Spleen (tissue), 11 donors: ENCODE data around the gene TBX10. TPM values are rescaled to one million over a fixed set of nuclear protein-coding genes. Genes with fewer than 3 reads are reported as not detected.

Experiments
- DNase-seq: peaks from one replicate; pipeline ENCODE4 v3.0.0-alpha.2; 2020
- H3K27ac ChIP-seq, 8 donors: fragments of 200-600 bp; sonication (generic) in 7 of 8; 1 replicate in 4 of 8; 2 replicates in 4 of 8; pipeline versions ENCODE4 v1.5.0 to v1.8.0; 2016 to 2021; ENCODE audit warnings: inconsistent platforms in 4 of 8, mild to moderate bottlenecking in 4 of 8, moderate library complexity in 1 of 8
- H3K27me3 ChIP-seq, 7 donors: fragments of 200-600 bp; sonication (generic) in 6 of 7; replicated peaks in 1 of 7; 1 replicate in 4 of 7; 2 replicates in 3 of 7; pipeline versions ENCODE4 v1.5.0 to v1.8.0; 2016 to 2021; ENCODE audit warnings: inconsistent platforms in 3 of 7, mild to moderate bottlenecking in 1 of 7
- H3K36me3 ChIP-seq, 6 donors: fragments of 200-600 bp; sonication (generic) in 5 of 6; 1 replicate in 4 of 6; 2 replicates in 2 of 6; pipeline versions ENCODE4 v1.5.0 to v1.8.0; 2016 to 2021; ENCODE audit warnings: inconsistent platforms in 2 of 6
- H3K4me1 ChIP-seq, 6 donors: fragments of 200-600 bp; sonication (generic) in 5 of 6; 1 replicate in 3 of 6; 2 replicates in 3 of 6; pipeline versions ENCODE4 v1.5.0 to v1.8.0; 2016 to 2021; ENCODE audit warnings: inconsistent platforms in 3 of 6
- H3K4me3 ChIP-seq, 8 donors: fragments of 200-600 bp; sonication (generic) in 7 of 8; 1 replicate in 4 of 8; 2 replicates in 4 of 8; pipeline versions ENCODE4 v1.5.0 to v1.8.0; 2016 to 2021; ENCODE audit warnings: inconsistent platforms in 4 of 8, mild to moderate bottlenecking in 4 of 8, moderate library complexity in 2 of 8
- H3K9me3 ChIP-seq, 8 donors: fragments of 200-600 bp; sonication (generic) in 7 of 8; 1 replicate in 4 of 8; 2 replicates in 4 of 8; pipeline versions ENCODE4 v1.5.0 to v1.8.0; 2016 to 2021; ENCODE audit warnings: inconsistent platforms in 4 of 8
- CTCF ChIP-seq, 11 experiments: fragments of 200-600 bp in 7 of 11; fragments of 450-650 bp in 4 of 11; sonication (generic) in 4 of 11; IDR thresholded peaks in 8 of 11; conservative IDR thresholded peaks in 3 of 11; 1 replicate in 7 of 11; 2 replicates in 4 of 11; pipeline versions ENCODE4 v1.4.0 to v1.8.0; 2016 to 2021; ENCODE audit warnings: antibody characterized with exemption in 11 of 11, inconsistent platforms in 4 of 11, mild to moderate bottlenecking in 1 of 11
- POLR2A ChIP-seq, 3 donors: fragments of 450-650 bp; IDR thresholded peaks; one replicate each; pipeline ENCODE4 v1.5.1; 2017; ENCODE audit warnings: antibody characterized with exemption in 3 of 3, mild to moderate bottlenecking in 1 of 3
- POLR2AphosphoS5 ChIP-seq, 3 donors: sonication (generic); formaldehyde crosslinking; IDR thresholded peaks; one replicate each; pipeline ENCODE4 v1.5.1; 2017; ENCODE audit warnings: antibody characterized with exemption in 3 of 3
- WGBS, 5 donors: extraction: QIAGEN DNeasy Blood & Tissue Kit in 3 of 5; methylation state at CpG; one replicate each; pipeline versions ENCODE4 v1.1.5 to v1.1.7; 2013 to 2018; 5-methylcytosine and 5-hydroxymethylcytosine counted together
- intact Hi-C: fragments of 100-400 bp; cut with DNase I; formaldehyde crosslinking; loops from one replicate; pipeline ENCODE4 v1.15.0; 2023; ENCODE audit warnings: low total_unique reads
- polyA plus RNA-seq, 3 donors: library from polyadenylated mRNA; stranded (reverse); fragments of 200-250 nt; gene quantifications; one replicate each; pipeline ENCODE4 v1.2.1, GENCODE V29; 2013
- total RNA-seq, 7 donors: library from RNA; depleted of rRNA in 3 of 7; stranded (reverse); fragments of >200 nt in 3 of 7; fragmentation: NEBNext Ultra II Directional in 4 of 7; extraction: Animal tissue kit (Norgen Biotek cat#: 25700) in 4 of 7; gene quantifications; one replicate each; pipeline versions ENCODE4 v1.1.0 to v1.2.1, GENCODE V29; 2016 to 2021
- donor health status: healthy with polysubstance abuse.
- donor health status: DM: no; HTN: no; CAD: no; lungs with moderate emphysema.
- donor health status: DM: no; HTN: no; CAD: no.
- donor health status: Bipolar disorder and iron deficiency.
- donor health status: healthy.
- donor health status: DM: no; HTN: no; CAD: no.
- donor health status: DM: yes; HTN: yes; CAD: no.

Gene TBX10
- total and polyA plus RNA-seq, 10 donors, result 0.08 TPM; not detected in 9

- Histone ChIP-seq H3K9me3 (peaks cover 0 to 10% (median 0%) of the 10 kb centered on the region in 8 donors), H3K36me3 (no peaks in the 10 kb centered on the region), H3K4me1 (no peaks in the 10 kb centered on the region), H3K27me3 (peaks cover 0 to 6% (median 0%) of the 10 kb centered on the region in 7 donors), H3K27ac (no peak overlapping the region), H3K4me3 (no peak overlapping the region)
- TF ChIP-seq POLR2AphosphoS5 (IDR thresholded peaks at IDR 0.05) (no peak), CTCF (IDR thresholded peaks at IDR 0.05 in 8 of 11, conservative IDR thresholded peaks at IDR 0.05 in 3 of 11) (no peak), POLR2A (IDR thresholded peaks at IDR 0.05) (no peak)
- intact Hi-C loops, result no loop called here
- no peak for DNase-seq
- 50 to 62% (median 59%) methylated on average over 3 of the region's 3 CpGs for WGBS, 5 donors
Measured at GRCh38 chr11:67680696-67681470, 41.3 kb upstream of the TBX10 start.

GRCh38 chr11:67675058-67675747 is 35.6 kb upstream of the TBX10 start:
- no peaks in the 10 kb centered on the region for H3K4me1 ChIP-seq
- WGBS, 5 donors, result 88 to 96% (median 90%) methylated on average over 12 of the region's 12 CpGs
- no peak for DNase-seq
- TF ChIP-seq CTCF (IDR thresholded peaks at IDR 0.05 in 8 of 11, conservative IDR thresholded peaks at IDR 0.05 in 3 of 11) (no peak), POLR2A (IDR thresholded peaks at IDR 0.05) (no peak), POLR2AphosphoS5 (IDR thresholded peaks at IDR 0.05) (no peak)
- H3K36me3 ChIP-seq, result no peaks in the 10 kb centered on the region
- H3K4me3 ChIP-seq, result no peak overlapping the region
- intact Hi-C loops, result no loop called here
- H3K9me3 ChIP-seq, result peaks cover 0 to 11% (median 0%) of the 10 kb centered on the region in 8 donors
- H3K27me3 ChIP-seq, result peaks cover 0 to 52% (median 5%) of the 10 kb centered on the region in 7 donors
- H3K27ac ChIP-seq, result no peak overlapping the region

- no peaks in the 10 kb centered on the region for H3K4me1 ChIP-seq
- H3K27me3 ChIP-seq, result peaks cover 0 to 52% (median 5%) of the 10 kb centered on the region in 7 donors
- no peak within 1 kb of the TSS for H3K27ac ChIP-seq
- H3K9me3 ChIP-seq, result peaks cover 0 to 11% (median 0%) of the 10 kb centered on the region in 8 donors
- intact Hi-C loops, result no loop called here
- H3K4me3 ChIP-seq, result no peak within 1 kb of the TSS
- no peak for DNase-seq
- 81 to 92% (median 87%) methylated on average over 8 of the region's 8 CpGs for WGBS, 5 donors
- no peaks in the 10 kb centered on the region for H3K36me3 ChIP-seq
- TF ChIP-seq POLR2A (IDR thresholded peaks at IDR 0.05) (no peak), POLR2AphosphoS5 (IDR thresholded peaks at IDR 0.05) (no peak), CTCF (IDR thresholded peaks at IDR 0.05 in 8 of 11, conservative IDR thresholded peaks at IDR 0.05 in 3 of 11) (no peak)
Measured at GRCh38 chr11:67674442-67674871, 34.9 kb upstream of the TBX10 start, which contains the start of gene ALDH3B2. ALDH3B2 (minus strand) TSS chr11:67674623; CDS start chr11:67666935, 7,688 bp downstream.

GRCh38 chr11:67673902-67674301 is 34.3 kb upstream of the TBX10 start:
- WGBS, 5 donors, result 72 to 83% (median 74%) methylated on average over 8 of the region's 8 CpGs
- no peak for DNase-seq
- Histone ChIP-seq H3K27ac (no peak overlapping the region), H3K36me3 (no peaks in the 10 kb centered on the region), H3K27me3 (peaks cover 0 to 52% (median 5%) of the 10 kb centered on the region in 7 donors), H3K9me3 (peaks cover 0 to 11% (median 0%) of the 10 kb centered on the region in 8 donors), H3K4me1 (no peaks in the 10 kb centered on the region), H3K4me3 (no peak overlapping the region)
- TF ChIP-seq CTCF (IDR thresholded peaks at IDR 0.05 in 8 of 11, conservative IDR thresholded peaks at IDR 0.05 in 3 of 11) (no peak), POLR2AphosphoS5 (IDR thresholded peaks at IDR 0.05) (no peak), POLR2A (IDR thresholded peaks at IDR 0.05) (no peak)
- intact Hi-C loops, result no loop called here
